Right atrium auricular region (tissue), 2 donors: Measurements from ENCODE around the gene TOMM7. TPM values are rescaled to one million over a fixed set of nuclear protein-coding genes. Genes with fewer than 3 reads are reported as not detected.
A peak's percentile ranks its signal among the peaks of the same experiment; 100 is the strongest.
"Not testable (repeated sequence)": the region's sequence is repeated elsewhere in the genome, so short reads cannot be mapped to it uniquely, and the experiment has no call there.

Experiments used
- DNase-seq: peaks from one replicate; pipeline ENCODE4 v3.0.0-alpha.2; 2019; ENCODE audit warnings: low spot score
- H3K27ac ChIP-seq, 2 donors: fragments of 200-600 bp; sonication (generic); 1 replicate in 1 of 2; 2 replicates in 1 of 2; pipeline ENCODE4 v1.5.1; 2016 to 2019
- H3K27me3 ChIP-seq, 2 donors: fragments of 200-600 bp; sonication (generic); one replicate each; pipeline versions ENCODE4 v1.5.1 to v1.6.0; 2017 to 2019
- H3K36me3 ChIP-seq: fragments of 200-600 bp; sonication (generic); one replicate; pipeline ENCODE4 v1.5.1; 2016
- H3K4me1 ChIP-seq, 2 donors: fragments of 200-600 bp; sonication (generic); one replicate each; pipeline versions ENCODE4 v1.5.1 to v1.6.0; 2017 to 2019
- H3K4me3 ChIP-seq, 2 donors: fragments of 200-600 bp; sonication (generic); 1 replicate in 1 of 2; 2 replicates in 1 of 2; pipeline ENCODE4 v1.5.1; 2017 to 2019; ENCODE audit warnings: mild to moderate bottlenecking in 1 of 2, moderate library complexity in 1 of 2
- H3K9me3 ChIP-seq, 2 donors: fragments of 200-600 bp; sonication (generic); one replicate each; pipeline ENCODE4 v1.5.1; 2019
- CTCF ChIP-seq, 2 donors: fragments of 200-600 bp; sonication (generic); IDR thresholded peaks; one replicate each; pipeline ENCODE4 v1.5.1; 2019; ENCODE audit warnings: antibody characterized with exemption in 2 of 2
- total RNA-seq, 2 donors: library from RNA; depleted of rRNA; stranded (reverse); fragments of >200 nt; gene quantifications; one replicate each; pipeline ENCODE4 v1.1.0, GENCODE V29; 2016

Gene TOMM7
- total RNA-seq, 2 donors from 2014 or later, result 101 to 188 TPM

GRCh38 chr7:22786290-22786932 lies 36.2 kb downstream of the TOMM7 start:
- H3K27ac ChIP-seq, result no peak overlapping the region
- TF ChIP-seq CTCF (IDR thresholded peaks at IDR 0.05), result no peak
- H3K36me3 ChIP-seq, result no peaks in the 10 kb centered on the region
- no peak for DNase-seq
- H3K27me3 ChIP-seq, result no peaks in the 10 kb centered on the region
- no peaks in the 10 kb centered on the region for H3K9me3 ChIP-seq
- H3K4me1 ChIP-seq, result no peaks in the 10 kb centered on the region
- H3K4me3 ChIP-seq, result no peak overlapping the region

GRCh38 chr7:22784346-22784745 lies 38.3 kb downstream of the TOMM7 start:
- H3K4me1 ChIP-seq, result no peaks in the 10 kb centered on the region
- H3K27me3 ChIP-seq, result no peaks in the 10 kb centered on the region
- no peak for DNase-seq
- H3K9me3 ChIP-seq, result no peaks in the 10 kb centered on the region
- no peaks in the 10 kb centered on the region for H3K36me3 ChIP-seq
- H3K27ac ChIP-seq, result no peak overlapping the region
- TF ChIP-seq CTCF (IDR thresholded peaks at IDR 0.05), result no peak
- no peak overlapping the region for H3K4me3 ChIP-seq

- Histone ChIP-seq H3K4me3 (no peak overlapping the region), H3K36me3 (no peaks in the 10 kb centered on the region), H3K4me1 (no peaks in the 10 kb centered on the region), H3K27ac (no peak overlapping the region), H3K9me3 (no peaks in the 10 kb centered on the region), H3K27me3 (no peaks in the 10 kb centered on the region)
- no peak for DNase-seq
- no peak for TF ChIP-seq CTCF (IDR thresholded peaks at IDR 0.05)
These were observed 39.2 kb downstream of the TOMM7 start for GRCh38 chr7:22783421-22783820.

GRCh38 chr7:22782616-22783232 lies 39.9 kb downstream of the TOMM7 start:
- H3K4me3 ChIP-seq, result no peak overlapping the region
- H3K9me3 ChIP-seq, result no peaks in the 10 kb centered on the region
- DNase-seq, result peak; percentile 68
- peak; percentile 44 to 78 for TF ChIP-seq CTCF (IDR thresholded peaks at IDR 0.05)
- H3K27ac ChIP-seq, result no peak overlapping the region
- H3K4me1 ChIP-seq, result no peaks in the 10 kb centered on the region
- H3K27me3 ChIP-seq, result no peaks in the 10 kb centered on the region
- no peaks in the 10 kb centered on the region for H3K36me3 ChIP-seq

GRCh38 chr7:22781230-22781711 lies 41.4 kb downstream of the TOMM7 start:
- no peak overlapping the region for H3K4me3 ChIP-seq
- no peaks in the 10 kb centered on the region for H3K9me3 ChIP-seq
- H3K27ac ChIP-seq, result no peak overlapping the region
- no peaks in the 10 kb centered on the region for H3K36me3 ChIP-seq
- TF ChIP-seq CTCF (IDR thresholded peaks at IDR 0.05), result no peak
- DNase-seq, result no peak
- no peaks in the 10 kb centered on the region for H3K4me1 ChIP-seq
- no peaks in the 10 kb centered on the region for H3K27me3 ChIP-seq

- H3K27me3 ChIP-seq, H3K27ac ChIP-seq, DNase-seq, H3K4me3 ChIP-seq, H3K9me3 ChIP-seq, H3K4me1 ChIP-seq, H3K36me3 ChIP-seq: not testable (repeated sequence)
These were observed 42.8 kb downstream of the TOMM7 start for GRCh38 chr7:22779730-22780323.
